Body of pancreas (tissue), 4 donors: Measurements from ENCODE around the gene YY1.

Experiments used
- CTCF ChIP-seq, 7 experiments: fragments of 450-650 bp in 4 of 7; fragments of 200-600 bp in 3 of 7; sonication (generic) in 3 of 7; IDR thresholded peaks; one replicate each; pipeline ENCODE4 v1.5.1; 2016 to 2019; ENCODE audit warnings: antibody characterized with exemption in 7 of 7
- POLR2A ChIP-seq, 3 donors: fragments of 450-650 bp; IDR thresholded peaks; one replicate each; pipeline ENCODE4 v1.6.1; 2016; ENCODE audit warnings: antibody characterized with exemption in 3 of 3, mild to moderate bottlenecking in 2 of 3

GRCh38 chr14:100281286-100282082 is 42.5 kb downstream of the YY1 start:
- TF ChIP-seq POLR2A (IDR thresholded peaks at IDR 0.05) (no peak), CTCF (IDR thresholded peaks at IDR 0.05) (no peak)
